Measurements from ENCODE around the gene ANKRD55.

- TF ChIP-seq, protein P1, sequence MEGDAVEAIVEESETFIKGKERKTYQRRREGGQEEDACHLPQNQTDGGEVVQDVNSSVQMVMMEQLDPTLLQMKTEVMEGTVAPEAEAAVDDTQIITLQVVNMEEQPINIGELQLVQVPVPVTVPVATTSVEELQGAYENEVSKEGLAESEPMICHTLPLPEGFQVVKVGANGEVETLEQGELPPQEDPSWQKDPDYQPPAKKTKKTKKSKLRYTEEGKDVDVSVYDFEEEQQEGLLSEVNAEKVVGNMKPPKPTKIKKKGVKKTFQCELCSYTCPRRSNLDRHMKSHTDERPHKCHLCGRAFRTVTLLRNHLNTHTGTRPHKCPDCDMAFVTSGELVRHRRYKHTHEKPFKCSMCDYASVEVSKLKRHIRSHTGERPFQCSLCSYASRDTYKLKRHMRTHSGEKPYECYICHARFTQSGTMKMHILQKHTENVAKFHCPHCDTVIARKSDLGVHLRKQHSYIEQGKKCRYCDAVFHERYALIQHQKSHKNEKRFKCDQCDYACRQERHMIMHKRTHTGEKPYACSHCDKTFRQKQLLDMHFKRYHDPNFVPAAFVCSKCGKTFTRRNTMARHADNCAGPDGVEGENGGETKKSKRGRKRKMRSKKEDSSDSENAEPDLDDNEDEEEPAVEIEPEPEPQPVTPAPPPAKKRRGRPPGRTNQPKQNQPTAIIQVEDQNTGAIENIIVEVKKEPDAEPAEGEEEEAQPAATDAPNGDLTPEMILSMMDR (IDR thresholded peaks at IDR 0.05) = peak; percentile 34 to 68 (median 52)
- TF ChIP-seq POLR2A (IDR thresholded peaks at IDR 0.05) = no peak
Measured at GRCh38 chr5:56264417-56265025, 31.4 kb upstream of the ANKRD55 start.

Measured in heart left ventricle (tissue), 13 donors.